ENCODE results near the gene ZDHHC14.
"Not testable (repeated sequence)": the region's sequence is repeated elsewhere in the genome, so short reads cannot be mapped to it uniquely, and the experiment has no call there.

Gene ZDHHC14

GRCh38 chr6:157398151-157398550 lies 17.2 kb downstream of the ZDHHC14 start:
- no peak overlapping the region for H3K4me3 ChIP-seq (ENCODE audit: low read length)
- no peaks in the 10 kb centered on the region for H3K9me3 ChIP-seq (ENCODE audit: control insufficient read depth, low read length)
- H3K9ac ChIP-seq (ENCODE audit: low read length), result no peak overlapping the region
- no peaks in the 10 kb centered on the region for H3K27me3 ChIP-seq (ENCODE audit: control insufficient read depth, insufficient read depth, low read length)
- H3K36me3 ChIP-seq (ENCODE audit: control insufficient read depth, insufficient read depth, low read length), result no peaks in the 10 kb centered on the region
- H3K4me1 ChIP-seq (ENCODE audit: control insufficient read depth, insufficient read depth, low read length), result peaks cover 13% of the 10 kb centered on the region

- no peaks in the 10 kb centered on the region for H3K36me3 ChIP-seq (ENCODE audit: control insufficient read depth, insufficient read depth, low read length)
- no peaks in the 10 kb centered on the region for H3K4me1 ChIP-seq (ENCODE audit: control insufficient read depth, insufficient read depth, low read length)
- no peaks in the 10 kb centered on the region for H3K9me3 ChIP-seq (ENCODE audit: control insufficient read depth, low read length)
- H3K4me3 ChIP-seq (ENCODE audit: low read length), result no peak overlapping the region
- H3K9ac ChIP-seq (ENCODE audit: low read length), result no peak overlapping the region
- no peaks in the 10 kb centered on the region for H3K27me3 ChIP-seq (ENCODE audit: control insufficient read depth, insufficient read depth, low read length)
Measured at GRCh38 chr6:157400676-157401075, 19.7 kb downstream of the ZDHHC14 start.

- Histone ChIP-seq H3K36me3 (ENCODE audit: control insufficient read depth, insufficient read depth, low read length) (no peaks in the 10 kb centered on the region), H3K4me3 (ENCODE audit: low read length) (no peak overlapping the region), H3K9me3 (ENCODE audit: control insufficient read depth, low read length) (no peaks in the 10 kb centered on the region), H3K9ac (ENCODE audit: low read length) (no peak overlapping the region), H3K4me1 (ENCODE audit: control insufficient read depth, insufficient read depth, low read length) (no peaks in the 10 kb centered on the region), H3K27me3 (ENCODE audit: control insufficient read depth, insufficient read depth, low read length) (no peaks in the 10 kb centered on the region)
Measured at GRCh38 chr6:157401734-157402338, 20.8 kb downstream of the ZDHHC14 start.

DNA sequence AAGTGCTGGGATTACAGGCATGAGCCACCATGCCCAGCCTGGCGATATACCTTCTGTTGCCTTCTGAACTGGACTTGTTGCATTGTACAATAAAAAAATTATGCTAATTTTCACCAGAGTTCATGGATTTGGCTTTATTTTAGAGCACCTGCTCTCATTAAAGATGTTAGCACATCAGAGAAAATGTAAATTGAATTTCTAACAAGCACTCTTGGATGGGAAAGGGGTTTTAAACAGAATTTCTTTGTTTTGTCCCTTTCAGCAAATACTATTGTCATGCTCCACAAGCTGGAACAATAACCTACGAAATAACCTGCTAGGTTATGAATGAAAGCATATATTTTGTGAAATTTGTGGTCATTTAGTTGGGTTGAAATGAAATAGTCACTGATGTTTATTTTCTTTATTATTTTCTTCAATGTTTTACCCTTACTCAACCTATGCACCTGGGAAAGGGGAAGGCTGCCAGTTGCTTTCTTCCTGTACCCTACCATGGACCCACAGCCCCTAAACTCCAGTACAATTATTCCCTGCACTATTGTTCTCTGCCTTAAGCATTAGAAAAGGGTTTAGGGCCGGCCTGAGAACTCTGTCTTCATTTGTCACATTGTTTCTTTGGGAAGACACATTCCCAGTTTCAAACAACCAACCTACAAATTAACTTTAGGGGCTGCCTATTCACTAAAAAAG lies 22.2 kb downstream of the ZDHHC14 start:
- Histone ChIP-seq H3K4me3 (ENCODE audit: low read length) (no peak overlapping the region), H3K9ac (ENCODE audit: low read length) (no peak overlapping the region), H3K27me3 (ENCODE audit: control insufficient read depth, insufficient read depth, low read length) (no peaks in the 10 kb centered on the region), H3K9me3 (ENCODE audit: control insufficient read depth, low read length) (no peaks in the 10 kb centered on the region), H3K36me3 (ENCODE audit: control insufficient read depth, insufficient read depth, low read length) (no peaks in the 10 kb centered on the region), H3K4me1 (ENCODE audit: control insufficient read depth, insufficient read depth, low read length) (peaks cover 6% of the 10 kb centered on the region)

DNA sequence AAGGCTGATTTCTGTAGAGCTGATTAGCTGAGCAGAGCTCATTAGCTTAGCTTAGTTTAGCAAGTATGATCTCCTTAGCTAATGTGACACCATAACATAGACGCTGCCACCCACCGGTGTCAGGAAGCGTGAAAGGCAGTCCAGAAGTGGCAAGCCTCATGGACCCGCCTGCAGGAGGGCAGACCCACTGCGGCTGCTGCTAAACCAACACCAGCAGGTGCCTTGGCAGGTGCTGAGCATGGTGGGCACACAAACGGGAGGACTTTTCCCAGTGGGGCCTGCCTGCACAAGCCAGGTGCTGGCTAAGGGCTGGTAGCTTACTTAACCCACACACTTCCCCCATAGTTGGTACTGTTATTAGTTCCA lies 22.7 kb downstream of the ZDHHC14 start:
- Histone ChIP-seq H3K4me1 (ENCODE audit: control insufficient read depth, insufficient read depth, low read length) (peaks cover 6% of the 10 kb centered on the region), H3K9me3 (ENCODE audit: control insufficient read depth, low read length) (no peaks in the 10 kb centered on the region), H3K27me3 (ENCODE audit: control insufficient read depth, insufficient read depth, low read length) (no peaks in the 10 kb centered on the region), H3K36me3 (ENCODE audit: control insufficient read depth, insufficient read depth, low read length) (no peaks in the 10 kb centered on the region), H3K9ac (ENCODE audit: low read length) (no peak overlapping the region), H3K4me3 (ENCODE audit: low read length) (no peak overlapping the region)

DNA sequence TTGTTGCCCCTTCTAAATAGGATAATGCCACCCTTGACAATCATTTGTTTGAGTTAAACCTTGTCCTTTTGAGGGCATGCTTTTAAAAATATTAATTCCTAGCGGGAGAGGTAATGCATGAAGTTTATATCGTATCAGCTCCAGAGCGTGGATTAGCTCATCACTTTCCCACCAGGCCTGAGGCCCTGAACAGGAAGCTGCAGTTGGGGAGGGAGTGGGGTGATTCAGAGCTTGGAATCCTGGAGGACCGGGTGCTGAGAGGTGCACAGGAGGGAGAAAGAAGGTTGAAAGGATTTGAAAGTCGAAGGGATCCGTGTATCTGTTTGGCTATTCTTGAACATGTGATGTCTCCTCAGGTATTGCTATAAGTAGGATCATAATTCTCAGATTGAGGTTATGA lies 25.0 kb downstream of the ZDHHC14 start:
- H3K4me3 ChIP-seq (ENCODE audit: low read length), result no peak overlapping the region
- no peaks in the 10 kb centered on the region for H3K27me3 ChIP-seq (ENCODE audit: control insufficient read depth, insufficient read depth, low read length)
- peaks cover 6% of the 10 kb centered on the region for H3K4me1 ChIP-seq (ENCODE audit: control insufficient read depth, insufficient read depth, low read length)
- H3K9me3 ChIP-seq (ENCODE audit: control insufficient read depth, low read length), result no peaks in the 10 kb centered on the region
- no peak overlapping the region for H3K9ac ChIP-seq (ENCODE audit: low read length)
- H3K36me3 ChIP-seq (ENCODE audit: control insufficient read depth, insufficient read depth, low read length), result no peaks in the 10 kb centered on the region

- H3K27me3 ChIP-seq (ENCODE audit: control insufficient read depth, insufficient read depth, low read length), result no peaks in the 10 kb centered on the region
- H3K36me3 ChIP-seq (ENCODE audit: control insufficient read depth, insufficient read depth, low read length), result no peaks in the 10 kb centered on the region
- H3K4me1 ChIP-seq (ENCODE audit: control insufficient read depth, insufficient read depth, low read length), result peaks cover 6% of the 10 kb centered on the region
- no peak overlapping the region for H3K4me3 ChIP-seq (ENCODE audit: low read length)
- H3K9me3 ChIP-seq (ENCODE audit: control insufficient read depth, low read length), result no peaks in the 10 kb centered on the region
- no peak overlapping the region for H3K9ac ChIP-seq (ENCODE audit: low read length)
Measured at GRCh38 chr6:157406661-157407060, 25.7 kb downstream of the ZDHHC14 start.

GRCh38 chr6:157407646-157408045 lies 26.7 kb downstream of the ZDHHC14 start:
- Histone ChIP-seq H3K9me3 (ENCODE audit: control insufficient read depth, low read length) (no peaks in the 10 kb centered on the region), H3K9ac (ENCODE audit: low read length) (no peak overlapping the region), H3K4me3 (ENCODE audit: low read length) (no peak overlapping the region), H3K4me1 (ENCODE audit: control insufficient read depth, insufficient read depth, low read length) (peaks cover 6% of the 10 kb centered on the region), H3K36me3 (ENCODE audit: control insufficient read depth, insufficient read depth, low read length) (no peaks in the 10 kb centered on the region), H3K27me3 (ENCODE audit: control insufficient read depth, insufficient read depth, low read length) (no peaks in the 10 kb centered on the region)

- H3K36me3 ChIP-seq (ENCODE audit: control insufficient read depth, insufficient read depth, low read length); H3K27me3 ChIP-seq (ENCODE audit: control insufficient read depth, insufficient read depth, low read length): not testable (repeated sequence)
Measured at GRCh38 chr6:157408427-157408826, 27.4 kb downstream of the ZDHHC14 start.

DNA sequence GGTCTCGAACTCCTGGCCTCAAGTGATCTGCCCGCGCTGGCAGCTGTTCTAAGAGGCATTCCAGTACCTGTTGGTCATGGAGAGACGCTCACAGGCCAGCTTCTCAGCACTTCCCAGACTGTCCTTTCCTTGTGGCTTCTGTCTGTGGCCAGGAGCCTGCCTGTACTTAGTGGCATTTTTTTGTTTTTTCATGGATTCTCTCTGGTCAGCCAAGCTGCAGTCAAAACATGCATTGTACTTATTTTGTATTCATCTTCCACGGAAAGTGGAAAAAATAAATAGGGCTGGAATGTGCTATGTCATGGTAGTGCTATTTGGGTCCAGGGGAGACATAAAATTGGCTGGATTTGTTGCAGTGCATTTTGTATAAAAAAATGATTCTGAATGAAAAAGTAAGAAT lies 29.1 kb downstream of the ZDHHC14 start:
- H3K27me3 ChIP-seq (ENCODE audit: control insufficient read depth, insufficient read depth, low read length), result no peaks in the 10 kb centered on the region
- H3K4me1 ChIP-seq (ENCODE audit: control insufficient read depth, insufficient read depth, low read length), result peaks cover 6% of the 10 kb centered on the region
- no peaks in the 10 kb centered on the region for H3K9me3 ChIP-seq (ENCODE audit: control insufficient read depth, low read length)
- no peak overlapping the region for H3K9ac ChIP-seq (ENCODE audit: low read length)
- no peaks in the 10 kb centered on the region for H3K36me3 ChIP-seq (ENCODE audit: control insufficient read depth, insufficient read depth, low read length)
- H3K4me3 ChIP-seq (ENCODE audit: low read length), result no peak overlapping the region

More at GRCh38 chr6:157408427-157408826, 27.4 kb downstream of the ZDHHC14 start:
- not testable (repeated sequence) for H3K4me1 ChIP-seq (ENCODE audit: control insufficient read depth, insufficient read depth, low read length); H3K9ac ChIP-seq (ENCODE audit: low read length); H3K9me3 ChIP-seq (ENCODE audit: control insufficient read depth, low read length); H3K4me3 ChIP-seq (ENCODE audit: low read length)

DNA sequence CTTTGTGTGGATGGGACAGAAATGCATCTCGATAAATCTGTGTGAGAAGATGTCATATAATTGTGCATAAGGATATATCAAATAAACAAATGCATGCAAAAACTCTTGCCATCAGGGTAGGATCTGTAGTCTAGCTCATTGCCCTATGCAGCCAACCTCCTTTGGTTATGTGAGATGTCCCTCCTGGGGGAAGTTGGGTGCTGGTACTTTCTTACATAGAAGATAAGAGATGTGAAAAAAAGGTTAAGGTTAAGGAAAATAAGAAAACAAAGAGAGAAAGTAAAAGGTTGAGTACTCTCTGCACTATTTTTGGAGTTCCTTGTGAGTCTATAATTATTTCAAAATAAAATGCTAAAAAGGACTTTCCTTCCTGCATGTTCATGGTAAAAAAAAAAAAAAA lies 30.4 kb downstream of the ZDHHC14 start:
- no peak overlapping the region for H3K9ac ChIP-seq (ENCODE audit: low read length)
- peaks cover 6% of the 10 kb centered on the region for H3K4me1 ChIP-seq (ENCODE audit: control insufficient read depth, insufficient read depth, low read length)
- no peaks in the 10 kb centered on the region for H3K27me3 ChIP-seq (ENCODE audit: control insufficient read depth, insufficient read depth, low read length)
- H3K36me3 ChIP-seq (ENCODE audit: control insufficient read depth, insufficient read depth, low read length), result no peaks in the 10 kb centered on the region
- H3K9me3 ChIP-seq (ENCODE audit: control insufficient read depth, low read length), result no peaks in the 10 kb centered on the region
- H3K4me3 ChIP-seq (ENCODE audit: low read length), result no peak overlapping the region

DNA sequence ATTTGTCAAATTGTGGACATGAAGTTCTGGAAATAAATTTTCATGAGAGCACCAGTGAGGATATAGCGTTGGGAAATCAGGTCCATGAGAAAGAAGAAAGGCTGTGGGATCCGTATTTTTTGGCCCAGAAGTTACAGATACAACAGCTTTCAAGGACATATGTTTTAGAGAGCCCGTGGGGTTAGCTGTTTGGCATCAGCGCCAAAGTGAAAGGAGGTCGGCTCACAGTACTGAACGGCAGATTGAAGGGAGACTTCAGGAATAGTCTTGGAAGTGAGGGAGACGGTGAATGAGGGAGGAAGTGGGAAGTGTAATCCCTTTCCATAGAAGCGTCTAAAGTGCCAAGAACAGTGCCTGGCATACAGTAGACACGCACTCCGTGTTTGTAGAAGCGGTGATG lies 31.8 kb downstream of the ZDHHC14 start:
- Histone ChIP-seq H3K4me3 (ENCODE audit: low read length) (no peak overlapping the region), H3K9me3 (ENCODE audit: control insufficient read depth, low read length) (no peaks in the 10 kb centered on the region), H3K27me3 (ENCODE audit: control insufficient read depth, insufficient read depth, low read length) (no peaks in the 10 kb centered on the region), H3K9ac (ENCODE audit: low read length) (no peak overlapping the region), H3K4me1 (ENCODE audit: control insufficient read depth, insufficient read depth, low read length) (peaks cover 2% of the 10 kb centered on the region), H3K36me3 (ENCODE audit: control insufficient read depth, insufficient read depth, low read length) (no peaks in the 10 kb centered on the region)

All from mucosa of stomach (tissue), 1 donor.